ENCODE measurements around the gene FTCD.

GRCh38 chr21:46091631-46092025 is 63.8 kb downstream of the FTCD start:
- no peak for TF ChIP-seq EZH2 (IDR thresholded peaks at IDR 0.05; ENCODE audit: borderline replicate concordance, low read depth, low read length, severe bottlenecking)
- no peak for TF ChIP-seq CTCF (IDR thresholded peaks at IDR 0.05; ENCODE audit: extremely low read depth in 1 of 2, insufficient read depth in 1 of 2, low read depth in 1 of 2, low read length in 2 of 2)
- no peak for TF ChIP-seq MAX (IDR thresholded peaks at IDR 0.05; ENCODE audit: insufficient read depth, insufficient read length)
- no peak for TF ChIP-seq POLR2A (IDR thresholded peaks at IDR 0.05; ENCODE audit: low read depth, low read length)
- TF ChIP-seq GATA2 (IDR thresholded peaks at IDR 0.05; ENCODE audit: insufficient read depth, insufficient read length, low read depth, low read length): no peak
- TF ChIP-seq POLR2AphosphoS5 (IDR thresholded peaks at IDR 0.05; ENCODE audit: insufficient read depth, low read depth, low read length): no peak
- no peak for TF ChIP-seq FOS (IDR thresholded peaks at IDR 0.05; ENCODE audit: borderline replicate concordance, insufficient read depth, low read length)
- no peak for TF ChIP-seq MYC (IDR thresholded peaks at IDR 0.05; ENCODE audit: low read depth, low read length)
- TF ChIP-seq JUN (IDR thresholded peaks at IDR 0.05; ENCODE audit: borderline replicate concordance, insufficient read depth, insufficient read length, low read depth): no peak

Measured in endothelial cell of umbilical vein (primary cell).